ENCODE data around the gene KCNMA1.

KCNMA1 gene

DNA sequence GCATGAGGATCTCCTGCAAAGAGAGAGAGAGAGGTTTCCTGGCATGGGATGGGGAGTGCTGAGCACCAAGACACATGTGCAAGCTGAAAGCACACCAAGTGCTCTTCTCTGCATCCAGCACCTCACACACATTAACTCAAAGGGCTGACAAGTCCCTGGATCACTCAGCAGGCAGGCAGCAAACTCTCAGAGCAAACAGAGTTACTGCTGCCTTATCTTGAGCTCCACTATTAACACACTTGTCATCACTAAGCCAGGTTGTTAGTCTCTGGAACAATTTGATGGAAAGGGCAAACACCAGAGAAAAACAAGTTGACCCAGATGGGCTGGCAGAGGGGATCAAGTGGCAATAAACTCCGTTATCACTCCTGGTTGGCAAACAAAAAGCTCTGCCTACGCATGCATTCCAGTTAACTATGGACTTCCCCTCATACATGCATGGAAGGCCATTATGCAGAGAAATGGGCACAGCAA, 349.9 kb downstream of the KCNMA1 start:
- Histone ChIP-seq H3K4me3 (ENCODE audit: low read length) (no peak overlapping the region), H3K4me1 (ENCODE audit: control insufficient read depth, insufficient read depth, low read length) (peaks cover 47% of the 10 kb centered on the region), H3K36me3 (ENCODE audit: control insufficient read depth, insufficient read depth, low read length) (no peaks in the 10 kb centered on the region), H3K27me3 (ENCODE audit: control insufficient read depth, insufficient read depth, low read length) (no peaks in the 10 kb centered on the region), H3K9ac (ENCODE audit: low read length) (no peak overlapping the region), H3K27ac (ENCODE audit: low read depth, low read length) (peak overlapping the region; percentile 82)

DNA sequence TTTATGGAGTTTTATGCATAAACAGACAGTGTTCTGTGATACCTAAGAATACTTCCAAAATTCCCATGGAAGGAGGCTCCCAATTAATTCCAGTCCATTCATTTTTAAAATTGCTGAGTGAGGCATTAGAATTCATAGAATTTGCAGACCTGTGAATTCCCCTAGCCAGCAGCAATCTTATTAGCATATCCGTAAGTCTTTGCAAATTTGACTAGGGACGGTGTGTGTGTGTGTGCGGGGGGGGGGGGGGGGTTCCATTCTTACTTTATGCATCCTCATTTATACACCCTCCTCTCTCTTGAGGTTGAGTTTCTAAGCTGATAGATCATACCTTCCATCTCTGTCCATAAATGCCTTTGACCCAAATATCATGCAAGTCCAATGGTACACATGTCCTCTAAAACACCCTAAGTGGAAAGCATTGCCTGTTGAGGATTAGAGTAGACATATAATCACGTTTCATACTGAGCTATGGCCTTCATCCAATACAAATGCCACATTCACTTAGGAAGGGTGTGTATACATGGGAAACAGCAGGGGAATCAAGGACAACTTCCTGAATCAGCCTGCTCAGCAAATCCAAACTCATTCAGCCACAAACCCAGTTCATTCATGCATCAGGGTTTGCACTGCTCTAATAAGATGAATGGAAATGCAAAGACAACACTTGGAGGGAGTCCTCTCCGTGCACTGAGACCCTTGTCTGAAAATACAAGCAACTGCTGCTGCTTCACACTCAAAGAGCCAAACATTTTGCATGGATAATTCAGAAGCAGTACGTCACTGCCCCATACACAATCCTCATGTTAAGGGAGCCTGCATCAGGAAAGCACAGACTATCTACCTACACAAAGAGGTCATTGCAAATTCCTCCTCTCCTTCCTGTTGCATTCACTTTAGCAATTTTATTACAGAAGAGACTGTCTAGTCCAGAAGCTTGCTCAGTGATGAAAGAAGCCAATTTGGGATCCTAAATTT, 350.8 kb downstream of the KCNMA1 start:
- Histone ChIP-seq H3K36me3 (ENCODE audit: control insufficient read depth, insufficient read depth, low read length) (no peaks in the 10 kb centered on the region), H3K9ac (ENCODE audit: low read length) (no peak overlapping the region), H3K4me3 (ENCODE audit: low read length) (no peak overlapping the region), H3K27ac (ENCODE audit: low read depth, low read length) (peak overlapping the region; percentile 82), H3K27me3 (ENCODE audit: control insufficient read depth, insufficient read depth, low read length) (no peaks in the 10 kb centered on the region), H3K4me1 (ENCODE audit: control insufficient read depth, insufficient read depth, low read length) (peaks cover 42% of the 10 kb centered on the region)

DNA sequence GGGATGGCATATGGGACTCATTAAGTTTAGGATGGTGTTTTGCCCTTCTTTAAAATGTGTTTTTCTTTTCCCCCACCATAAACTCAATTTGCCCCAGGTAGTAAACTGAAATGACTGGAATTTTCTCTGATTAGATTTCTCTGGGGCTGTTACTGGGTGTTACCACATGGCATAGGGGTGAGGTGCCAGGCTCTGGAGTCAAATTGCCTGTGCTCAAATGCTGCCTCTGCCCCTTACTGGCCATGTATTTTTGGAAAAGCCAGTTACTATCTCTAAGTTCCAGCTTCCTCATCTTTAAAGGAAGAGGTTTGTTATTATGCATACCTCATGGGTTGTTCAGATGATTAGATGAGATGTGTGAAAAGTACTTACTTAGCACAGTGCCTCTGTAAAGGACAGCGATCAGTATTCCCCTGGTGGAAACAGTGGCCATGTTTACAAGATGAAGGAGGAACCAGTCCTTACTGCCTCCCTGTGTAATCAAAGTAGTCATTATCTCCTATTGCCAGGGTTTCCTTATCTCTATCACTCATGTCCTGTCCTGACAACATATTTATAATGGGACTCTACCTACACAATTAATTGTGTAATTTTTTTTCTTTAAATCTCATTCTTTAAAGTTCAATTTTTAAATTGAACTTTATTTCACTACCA, 352.0 kb downstream of the KCNMA1 start:
- no peak overlapping the region for H3K9ac ChIP-seq (ENCODE audit: low read length)
- H3K27ac ChIP-seq (ENCODE audit: low read depth, low read length), result no peak overlapping the region
- no peaks in the 10 kb centered on the region for H3K36me3 ChIP-seq (ENCODE audit: control insufficient read depth, insufficient read depth, low read length)
- peaks cover 36% of the 10 kb centered on the region for H3K4me1 ChIP-seq (ENCODE audit: control insufficient read depth, insufficient read depth, low read length)
- no peaks in the 10 kb centered on the region for H3K27me3 ChIP-seq (ENCODE audit: control insufficient read depth, insufficient read depth, low read length)
- H3K4me3 ChIP-seq (ENCODE audit: low read length), result no peak overlapping the region

DNA sequence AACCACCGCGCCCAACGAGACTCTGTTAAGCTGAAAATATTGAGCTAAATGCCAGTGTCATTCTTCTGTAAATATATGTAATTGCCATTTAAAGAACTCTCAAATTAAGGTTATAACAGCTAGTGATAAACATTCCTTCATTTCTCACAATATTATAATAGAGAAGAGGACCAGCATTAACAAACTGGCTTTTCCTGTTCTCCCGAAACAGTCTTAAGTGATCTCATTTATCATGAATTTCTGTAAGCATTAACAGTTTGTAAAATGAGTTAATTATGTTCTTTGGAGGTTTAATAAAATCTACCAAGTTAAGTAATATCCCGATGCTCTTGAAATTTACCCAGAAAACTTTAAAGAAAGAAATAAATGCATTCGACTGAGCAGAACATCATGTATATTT, 352.8 kb downstream of the KCNMA1 start:
- H3K4me1 ChIP-seq (ENCODE audit: control insufficient read depth, insufficient read depth, low read length), result peaks cover 35% of the 10 kb centered on the region
- H3K27ac ChIP-seq (ENCODE audit: low read depth, low read length), result no peak overlapping the region
- H3K9ac ChIP-seq (ENCODE audit: low read length), result no peak overlapping the region
- H3K4me3 ChIP-seq (ENCODE audit: low read length), result no peak overlapping the region
- no peaks in the 10 kb centered on the region for H3K36me3 ChIP-seq (ENCODE audit: control insufficient read depth, insufficient read depth, low read length)
- H3K27me3 ChIP-seq (ENCODE audit: control insufficient read depth, insufficient read depth, low read length), result no peaks in the 10 kb centered on the region

DNA sequence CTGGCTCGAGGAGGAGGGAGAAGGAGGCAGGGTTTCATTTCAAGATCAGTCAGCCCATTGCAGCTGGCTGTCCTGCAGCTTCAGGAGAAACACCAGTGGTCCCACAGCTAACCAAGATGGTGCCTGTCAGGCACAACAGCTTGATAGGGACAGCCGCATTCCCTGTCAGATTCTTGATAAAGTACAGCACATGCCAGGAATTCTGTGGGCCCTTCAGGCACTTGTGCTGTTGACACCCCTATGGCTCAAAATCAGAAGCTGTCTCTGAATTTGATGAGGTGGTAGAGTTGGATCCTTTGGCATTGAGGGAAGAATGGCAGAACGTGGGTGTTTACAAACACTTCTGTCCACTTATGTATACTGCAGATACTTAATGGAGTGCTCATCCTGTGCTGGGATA, 354.3 kb downstream of the KCNMA1 start:
- peak overlapping the region; percentile 33 for H3K27ac ChIP-seq (ENCODE audit: low read depth, low read length)
- H3K9ac ChIP-seq (ENCODE audit: low read length), result no peak overlapping the region
- no peaks in the 10 kb centered on the region for H3K27me3 ChIP-seq (ENCODE audit: control insufficient read depth, insufficient read depth, low read length)
- peaks cover 30% of the 10 kb centered on the region for H3K4me1 ChIP-seq (ENCODE audit: control insufficient read depth, insufficient read depth, low read length)
- H3K4me3 ChIP-seq (ENCODE audit: low read length), result no peak overlapping the region
- no peaks in the 10 kb centered on the region for H3K36me3 ChIP-seq (ENCODE audit: control insufficient read depth, insufficient read depth, low read length)

DNA sequence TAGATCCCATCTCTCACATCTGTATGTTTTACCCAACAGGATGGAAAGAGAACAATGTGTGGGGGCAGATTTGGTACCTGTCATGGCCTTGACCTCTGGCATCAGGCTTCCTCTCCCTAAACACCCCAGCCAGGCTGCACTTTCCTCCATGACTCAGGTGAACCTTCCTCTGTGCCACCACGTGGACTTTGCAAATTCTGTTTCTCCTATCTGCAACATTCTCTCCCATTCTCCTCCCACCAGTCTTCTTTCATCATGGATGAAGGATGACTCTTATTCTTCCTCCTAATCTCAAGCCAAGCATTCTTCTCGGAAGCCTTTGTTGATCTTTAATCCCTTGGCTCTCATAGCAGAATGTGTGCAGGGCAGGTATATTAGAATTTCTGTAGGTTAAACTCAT, 355.4 kb downstream of the KCNMA1 start:
- Histone ChIP-seq H3K27ac (ENCODE audit: low read depth, low read length) (peak overlapping the region; percentile 3), H3K36me3 (ENCODE audit: control insufficient read depth, insufficient read depth, low read length) (no peaks in the 10 kb centered on the region), H3K27me3 (ENCODE audit: control insufficient read depth, insufficient read depth, low read length) (no peaks in the 10 kb centered on the region), H3K4me3 (ENCODE audit: low read length) (no peak overlapping the region), H3K4me1 (ENCODE audit: control insufficient read depth, insufficient read depth, low read length) (peaks cover 20% of the 10 kb centered on the region), H3K9ac (ENCODE audit: low read length) (no peak overlapping the region)

DNA sequence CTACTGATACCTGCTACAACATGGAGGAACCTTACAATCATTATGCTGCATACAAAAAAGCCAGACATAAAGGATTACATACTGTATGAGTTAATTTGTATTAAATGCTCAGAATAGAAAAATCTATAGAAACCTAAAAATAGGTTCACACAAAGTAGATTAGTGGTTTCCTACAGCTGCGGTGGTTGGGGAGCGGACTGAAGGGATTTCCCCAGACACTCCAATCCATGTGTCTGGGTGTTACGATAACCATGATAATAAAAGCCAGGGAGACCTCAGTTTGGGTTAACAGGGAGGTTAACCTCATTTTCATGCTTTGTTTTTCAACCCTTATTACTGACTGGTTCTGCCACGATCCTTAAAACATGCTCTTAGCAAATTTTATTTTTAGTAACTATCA, 355.9 kb downstream of the KCNMA1 start:
- Histone ChIP-seq H3K36me3 (ENCODE audit: control insufficient read depth, insufficient read depth, low read length) (no peaks in the 10 kb centered on the region), H3K4me3 (ENCODE audit: low read length) (no peak overlapping the region), H3K4me1 (ENCODE audit: control insufficient read depth, insufficient read depth, low read length) (peaks cover 15% of the 10 kb centered on the region), H3K27me3 (ENCODE audit: control insufficient read depth, insufficient read depth, low read length) (no peaks in the 10 kb centered on the region), H3K27ac (ENCODE audit: low read depth, low read length) (no peak overlapping the region), H3K9ac (ENCODE audit: low read length) (no peak overlapping the region)

DNA sequence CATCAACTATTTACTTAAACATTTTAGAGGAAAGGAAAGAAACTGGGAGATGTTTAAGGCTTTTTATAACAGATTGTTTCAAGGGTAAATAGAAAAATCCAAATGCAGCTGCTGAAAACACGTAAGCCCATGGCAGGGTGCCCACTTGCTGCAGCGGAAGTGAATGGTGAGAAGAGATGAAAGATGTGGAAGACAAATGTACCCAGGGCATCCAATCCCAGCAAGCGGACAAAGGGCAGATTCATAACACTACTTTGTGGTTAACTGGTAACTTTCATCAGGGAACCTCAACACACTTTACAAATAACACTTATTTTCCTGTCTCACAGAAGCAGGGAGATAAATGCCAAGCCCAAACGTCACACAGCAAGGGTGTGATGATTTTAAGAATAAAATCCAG, 358.4 kb downstream of the KCNMA1 start:
- H3K27ac ChIP-seq (ENCODE audit: low read depth, low read length), result no peak overlapping the region
- H3K4me1 ChIP-seq (ENCODE audit: control insufficient read depth, insufficient read depth, low read length), result peaks cover 13% of the 10 kb centered on the region
- no peak overlapping the region for H3K4me3 ChIP-seq (ENCODE audit: low read length)
- H3K9ac ChIP-seq (ENCODE audit: low read length), result no peak overlapping the region
- H3K27me3 ChIP-seq (ENCODE audit: control insufficient read depth, insufficient read depth, low read length), result no peaks in the 10 kb centered on the region
- H3K36me3 ChIP-seq (ENCODE audit: control insufficient read depth, insufficient read depth, low read length), result no peaks in the 10 kb centered on the region

DNA sequence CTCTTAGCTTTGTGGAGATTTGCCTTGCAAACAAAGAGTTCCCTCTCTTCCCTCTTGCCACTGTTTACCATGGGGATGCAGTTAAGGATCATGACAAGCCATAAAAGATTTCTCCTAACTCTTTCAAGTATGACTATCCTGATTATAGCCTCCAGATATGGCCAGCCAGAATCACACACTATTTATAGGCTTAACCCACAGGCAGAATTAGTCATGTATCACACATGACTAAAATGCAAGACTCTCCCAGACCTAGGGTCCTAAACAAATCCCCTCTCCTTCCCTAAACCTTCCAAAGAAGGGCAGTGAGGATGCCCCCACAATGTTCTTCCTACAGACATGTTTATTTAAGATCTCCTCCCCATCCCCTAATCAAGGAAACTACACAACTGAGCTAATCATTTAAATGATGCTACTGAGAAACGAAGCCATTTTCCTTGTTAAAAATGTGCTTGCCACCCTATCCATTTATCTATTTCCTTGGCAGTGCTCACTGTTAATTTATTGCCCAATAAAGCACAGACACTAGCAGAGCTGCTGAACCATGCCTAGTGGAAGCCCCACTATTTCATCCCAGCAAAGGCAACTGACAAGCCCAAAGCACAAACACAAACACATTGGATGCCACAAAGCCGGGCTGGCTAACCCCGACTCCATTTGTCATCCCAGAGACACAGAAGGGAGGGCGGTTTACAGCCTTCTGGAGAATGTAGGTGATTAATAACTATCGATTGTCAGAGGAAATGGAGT, 363.4 kb downstream of the KCNMA1 start:
- no peaks in the 10 kb centered on the region for H3K27me3 ChIP-seq (ENCODE audit: control insufficient read depth, insufficient read depth, low read length)
- H3K36me3 ChIP-seq (ENCODE audit: control insufficient read depth, insufficient read depth, low read length), result no peaks in the 10 kb centered on the region
- H3K4me1 ChIP-seq (ENCODE audit: control insufficient read depth, insufficient read depth, low read length), result peaks cover 16% of the 10 kb centered on the region
- H3K4me3 ChIP-seq (ENCODE audit: low read length), result no peak overlapping the region
- H3K27ac ChIP-seq (ENCODE audit: low read depth, low read length), result peak overlapping the region; percentile 55
- H3K9ac ChIP-seq (ENCODE audit: low read length), result no peak overlapping the region

DNA sequence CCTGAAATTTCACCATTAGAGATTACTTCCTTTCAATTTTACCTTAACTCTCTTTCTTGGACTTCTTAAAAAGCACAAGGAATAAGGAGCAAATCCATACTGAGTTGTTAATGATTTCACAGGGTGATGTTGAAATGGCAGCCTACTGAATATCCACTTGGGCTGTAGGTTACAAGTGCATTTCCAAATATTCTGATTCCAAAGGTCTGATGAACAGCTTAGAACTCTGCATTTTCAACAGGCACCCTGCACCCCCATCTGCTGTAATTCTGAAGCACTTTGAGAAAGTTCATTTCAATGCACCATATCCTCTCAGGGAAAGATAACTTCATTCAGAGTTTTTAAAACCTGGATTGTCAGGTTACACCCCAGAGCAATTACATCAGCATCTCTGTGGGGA, 368.4 kb downstream of the KCNMA1 start:
- H3K4me1 ChIP-seq (ENCODE audit: control insufficient read depth, insufficient read depth, low read length), result peaks cover 27% of the 10 kb centered on the region
- H3K27ac ChIP-seq (ENCODE audit: low read depth, low read length), result peak overlapping the region; percentile 70

DNA sequence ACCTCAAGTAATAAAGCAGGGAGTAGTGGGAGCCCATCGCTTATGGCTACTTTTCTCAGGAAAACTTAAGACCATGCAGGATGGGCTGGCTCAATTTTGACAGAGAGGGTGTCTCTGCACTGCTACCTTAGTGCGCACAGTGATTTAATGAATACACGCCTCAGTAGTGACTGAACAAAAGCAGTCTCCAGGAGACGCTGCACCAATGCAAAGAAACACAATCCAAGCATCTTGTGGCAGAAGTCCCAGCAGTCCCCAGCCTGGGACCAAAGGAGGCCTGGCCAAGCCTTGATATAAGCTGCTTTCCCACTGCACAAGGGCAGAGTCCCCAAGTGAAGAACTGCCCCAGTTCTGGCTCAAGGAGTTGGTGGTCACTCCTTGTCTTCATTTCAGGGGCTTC, 368.9 kb downstream of the KCNMA1 start:
- Histone ChIP-seq H3K9ac (ENCODE audit: low read length) (no peak overlapping the region), H3K36me3 (ENCODE audit: control insufficient read depth, insufficient read depth, low read length) (no peaks in the 10 kb centered on the region), H3K27me3 (ENCODE audit: control insufficient read depth, insufficient read depth, low read length) (no peaks in the 10 kb centered on the region), H3K4me3 (ENCODE audit: low read length) (no peak overlapping the region), H3K27ac (ENCODE audit: low read depth, low read length) (peak overlapping the region; percentile 70), H3K4me1 (ENCODE audit: control insufficient read depth, insufficient read depth, low read length) (peaks cover 25% of the 10 kb centered on the region)

More for the DNA sequence above, 368.4 kb downstream of the KCNMA1 start:
- no peaks in the 10 kb centered on the region for H3K27me3 ChIP-seq (ENCODE audit: control insufficient read depth, insufficient read depth, low read length)
- H3K9ac ChIP-seq (ENCODE audit: low read length), result no peak overlapping the region
- no peak overlapping the region for H3K4me3 ChIP-seq (ENCODE audit: low read length)
- H3K36me3 ChIP-seq (ENCODE audit: control insufficient read depth, insufficient read depth, low read length), result no peaks in the 10 kb centered on the region

Data from rectal smooth muscle tissue (tissue), 1 donor.